ENCODE data around the gene CERS6.

GRCh38 chr2:168550670-168551069 lies 94.6 kb downstream of the CERS6 start:
- TF ChIP-seq CTCF (IDR thresholded peaks at IDR 0.05; ENCODE audit: low read depth, low read length) = no peak
- no peak for TF ChIP-seq MYC (IDR thresholded peaks at IDR 0.05; ENCODE audit: low read depth, low read length)
- no peak for TF ChIP-seq MAX (IDR thresholded peaks at IDR 0.05; ENCODE audit: low read depth, low read length)
- no peak for TF ChIP-seq POLR2A (IDR thresholded peaks at IDR 0.05; ENCODE audit: extremely low read depth, insufficient read length)
